PC-3 (cell line): ENCODE measurements around the gene GDPD5. TPM values are rescaled to one million over a fixed set of nuclear protein-coding genes. Genes with fewer than 3 reads are reported as not detected.

Source experiments
- ATAC-seq: fragments of 200-7000 bp; cut with Tn5 transposase; 2 replicates; pipeline ENCODE4 v1.9.1; 2020; ENCODE audit warnings: mild to moderate bottlenecking, moderate library complexity
- BruUV-seq: library from RNA; stranded (reverse); fragments of 400-500 nt; replicated peaks from 2 replicates; lab custom pipeline; 2021; lab: Mats Ljungman, UMichigan
- CTCF ChIA-PET: fragments of 300-600 bp; sonication (Branson Sonifier 250); formaldehyde crosslinking; loops from one replicate; lab custom pipeline; 2022; ENCODE audit warnings: antibody characterized with exemption; lab: Charles Lee
- POLR2A ChIA-PET: fragments of 300-600 bp; sonication (Branson Sonifier 250); formaldehyde crosslinking; loops from one replicate; lab custom pipeline; 2022; ENCODE audit warnings: antibody characterized with exemption; ENCODE audit not compliant: unreplicated experiment; lab: Charles Lee
- DNase-seq: peaks from one replicate; pipeline ENCODE4 v3.0.0-alpha.2; 2015
- H2AFZ ChIP-seq: fragments of 300-600 bp; sonication (generic); 2 replicates; pipeline ENCODE4 v1.6.0; 2016; ENCODE audit warnings: antibody characterized with exemption, low read length
- H3F3A ChIP-seq: fragments of 300-600 bp; sonication (generic); one replicate; pipeline ENCODE4 v1.6.0; 2017; ENCODE audit warnings: antibody characterized with exemption, low read length, control low read depth, mild to moderate bottlenecking; ENCODE audit not compliant: unreplicated experiment
- H3K27ac ChIP-seq: fragments of 300-600 bp; sonication (generic); 2 replicates; pipeline ENCODE4 v1.5.1; 2016; ENCODE audit warnings: mild to moderate bottlenecking, low read length
- H3K27me3 ChIP-seq: fragments of 300-600 bp; sonication (generic); 2 replicates; pipeline ENCODE4 v1.6.1; 2016; ENCODE audit warnings: low read length, mixed read lengths
- H3K36me3 ChIP-seq: fragments of 300-600 bp; sonication (generic); 2 replicates; pipeline ENCODE4 v1.6.1; 2016; ENCODE audit warnings: low read depth, mixed run types, low read length, mixed read lengths
- H3K4me1 ChIP-seq: fragments of 300-600 bp; sonication (generic); 2 replicates; pipeline ENCODE4 v1.5.1; 2016; ENCODE audit warnings: low read length; ENCODE audit not compliant: insufficient read depth
- H3K4me2 ChIP-seq: fragments of 300-600 bp; sonication (generic); 2 replicates; pipeline ENCODE4 v1.6.0; 2016; ENCODE audit warnings: low read length
- H3K4me3 ChIP-seq: fragments of 300-600 bp; sonication (generic); 2 replicates; pipeline ENCODE4 v1.5.1; 2016; ENCODE audit warnings: mild to moderate bottlenecking, low read length, mixed read lengths
- H3K79me2 ChIP-seq: fragments of 300-600 bp; sonication (generic); 2 replicates; pipeline ENCODE4 v1.6.1; 2017; ENCODE audit warnings: low read length, mixed read lengths
- H3K9ac ChIP-seq: fragments of 300-600 bp; sonication (generic); 2 replicates; pipeline ENCODE4 v1.6.0; 2016; ENCODE audit warnings: mild to moderate bottlenecking, low read length
- H3K9me2 ChIP-seq: fragments of 300-600 bp; sonication (generic); replicated peaks from 2 replicates; pipeline ENCODE4 v1.6.1; 2016; ENCODE audit warnings: mixed run types, low read length, mixed read lengths
- H3K9me3 ChIP-seq: fragments of 300-600 bp; sonication (generic); 2 replicates; pipeline ENCODE4 v1.6.1; 2016; ENCODE audit warnings: low read length, mixed read lengths
- H4K20me1 ChIP-seq: fragments of 300-600 bp; sonication (generic); 2 replicates; pipeline ENCODE4 v1.6.1; 2016; ENCODE audit warnings: low read length, mixed read lengths
- EZH2 ChIP-seq: fragments of 300-600 bp; sonication (generic); IDR thresholded peaks from one replicate; pipeline ENCODE4 v1.6.1; 2017; ENCODE audit warnings: antibody characterized with exemption, mild to moderate bottlenecking, low read length; ENCODE audit not compliant: unreplicated experiment
- EZH2phosphoT487 ChIP-seq: fragments of 300-600 bp; sonication (generic); IDR thresholded peaks from 2 replicates; pipeline ENCODE4 v1.6.1; 2018; ENCODE audit warnings: mild to moderate bottlenecking, antibody characterized with exemption, low read length, borderline replicate concordance
- intact Hi-C: fragments of 100-400 bp; cut with micrococcal nuclease; formaldehyde crosslinking; loops from 2 replicates; pipeline ENCODE4 v1.9.0; 2023
- total RNA-seq: library from RNA; depleted of rRNA; stranded (reverse); fragments of >200 nt; gene quantifications from 2 replicates; pipeline ENCODE4 v1.2.3, GENCODE V29; 2014
- TF ChIP-seq, protein P1 (sequence below): fragments of 300-600 bp; sonication (generic); conservative IDR thresholded peaks from 2 replicates; pipeline ENCODE4 v1.5.1; 2017; ENCODE audit warnings: antibody characterized with exemption, low read depth, mild to moderate bottlenecking, low read length

The GDPD5 gene
- total RNA-seq, 1 experiment from 2014 or later, result 21.4 TPM

DNA sequence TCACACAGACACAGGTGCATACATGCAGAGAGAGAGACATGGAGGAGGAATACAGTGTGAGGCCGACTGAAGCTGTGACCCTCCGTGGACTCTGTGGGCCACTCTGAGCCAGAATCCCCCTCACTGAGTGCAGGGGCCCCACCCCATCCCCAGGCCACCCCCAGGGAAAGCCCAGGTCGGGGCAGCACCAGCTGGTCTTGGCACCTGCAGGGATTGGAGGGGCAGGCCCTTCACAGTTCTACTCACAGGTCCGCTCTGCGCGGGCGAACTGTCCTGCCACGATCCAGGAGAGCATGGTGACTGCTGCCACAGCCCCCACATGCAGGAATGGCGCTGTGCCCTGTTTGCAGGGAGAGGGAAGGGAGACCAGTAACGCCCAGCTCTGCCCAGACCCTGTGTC, 76.5 kb downstream of the GDPD5 start:
- H3K4me2 ChIP-seq, result no peak overlapping the region
- no peak for ATAC-seq
- H3K27me3 ChIP-seq, result no peaks in the 10 kb centered on the region
- TF ChIP-seq, protein P1, sequence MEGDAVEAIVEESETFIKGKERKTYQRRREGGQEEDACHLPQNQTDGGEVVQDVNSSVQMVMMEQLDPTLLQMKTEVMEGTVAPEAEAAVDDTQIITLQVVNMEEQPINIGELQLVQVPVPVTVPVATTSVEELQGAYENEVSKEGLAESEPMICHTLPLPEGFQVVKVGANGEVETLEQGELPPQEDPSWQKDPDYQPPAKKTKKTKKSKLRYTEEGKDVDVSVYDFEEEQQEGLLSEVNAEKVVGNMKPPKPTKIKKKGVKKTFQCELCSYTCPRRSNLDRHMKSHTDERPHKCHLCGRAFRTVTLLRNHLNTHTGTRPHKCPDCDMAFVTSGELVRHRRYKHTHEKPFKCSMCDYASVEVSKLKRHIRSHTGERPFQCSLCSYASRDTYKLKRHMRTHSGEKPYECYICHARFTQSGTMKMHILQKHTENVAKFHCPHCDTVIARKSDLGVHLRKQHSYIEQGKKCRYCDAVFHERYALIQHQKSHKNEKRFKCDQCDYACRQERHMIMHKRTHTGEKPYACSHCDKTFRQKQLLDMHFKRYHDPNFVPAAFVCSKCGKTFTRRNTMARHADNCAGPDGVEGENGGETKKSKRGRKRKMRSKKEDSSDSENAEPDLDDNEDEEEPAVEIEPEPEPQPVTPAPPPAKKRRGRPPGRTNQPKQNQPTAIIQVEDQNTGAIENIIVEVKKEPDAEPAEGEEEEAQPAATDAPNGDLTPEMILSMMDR, result no peak
- TF ChIP-seq EZH2phosphoT487 (no peak), EZH2 (no peak)
- no peaks in the 10 kb centered on the region for H3K9me3 ChIP-seq
- no peak overlapping the region for H3K27ac ChIP-seq
- no peak overlapping the region for H2AFZ ChIP-seq
- H3F3A ChIP-seq, result no peaks in the 10 kb centered on the region
- no peaks in the 10 kb centered on the region for H3K79me2 ChIP-seq
- no peaks in the 10 kb centered on the region for H3K9me2 ChIP-seq
- POLR2A ChIA-PET, result no interaction called here
- H3K4me3 ChIP-seq, result no peak overlapping the region
- no peaks in the 10 kb centered on the region for H3K36me3 ChIP-seq
- H3K9ac ChIP-seq, result no peak overlapping the region
- CTCF ChIA-PET, result no interaction called here
- intact Hi-C loops, result loop anchor here (5.0 kb wide), 1 partner anchor 48 kb away; no protein-coding TSS in a partner anchor
- no TSS peak for BruUV-seq
- H4K20me1 ChIP-seq, result no peaks in the 10 kb centered on the region
- H3K4me1 ChIP-seq, result no peaks in the 10 kb centered on the region
- no peak for DNase-seq

GRCh38 chr11:75447415-75447814, 78.3 kb downstream of the GDPD5 start:
- ATAC-seq (no peak), DNase-seq (no peak)
- H3K27ac ChIP-seq, result no peak overlapping the region
- no peak overlapping the region for H3K4me3 ChIP-seq
- no peak overlapping the region for H3K4me2 ChIP-seq
- POLR2A ChIA-PET, result no interaction called here
- H3K9ac ChIP-seq, result no peak overlapping the region
- H3K9me3 ChIP-seq, result no peaks in the 10 kb centered on the region
- no peaks in the 10 kb centered on the region for H3K9me2 ChIP-seq
- no peaks in the 10 kb centered on the region for H3K79me2 ChIP-seq
- no peaks in the 10 kb centered on the region for H3F3A ChIP-seq
- no peak overlapping the region for H2AFZ ChIP-seq
- no peak for TF ChIP-seq EZH2
- no peak for TF ChIP-seq EZH2phosphoT487
- TF ChIP-seq, protein P1, result no peak
- H3K27me3 ChIP-seq, result no peaks in the 10 kb centered on the region
- no TSS peak for BruUV-seq
- no peaks in the 10 kb centered on the region for H3K36me3 ChIP-seq
- H3K4me1 ChIP-seq, result no peaks in the 10 kb centered on the region
- CTCF ChIA-PET, result no interaction called here
- intact Hi-C loops, result loop anchor here (5.0 kb wide), 1 partner anchor 50 kb away; no protein-coding TSS in a partner anchor
- H4K20me1 ChIP-seq, result no peaks in the 10 kb centered on the region

DNA sequence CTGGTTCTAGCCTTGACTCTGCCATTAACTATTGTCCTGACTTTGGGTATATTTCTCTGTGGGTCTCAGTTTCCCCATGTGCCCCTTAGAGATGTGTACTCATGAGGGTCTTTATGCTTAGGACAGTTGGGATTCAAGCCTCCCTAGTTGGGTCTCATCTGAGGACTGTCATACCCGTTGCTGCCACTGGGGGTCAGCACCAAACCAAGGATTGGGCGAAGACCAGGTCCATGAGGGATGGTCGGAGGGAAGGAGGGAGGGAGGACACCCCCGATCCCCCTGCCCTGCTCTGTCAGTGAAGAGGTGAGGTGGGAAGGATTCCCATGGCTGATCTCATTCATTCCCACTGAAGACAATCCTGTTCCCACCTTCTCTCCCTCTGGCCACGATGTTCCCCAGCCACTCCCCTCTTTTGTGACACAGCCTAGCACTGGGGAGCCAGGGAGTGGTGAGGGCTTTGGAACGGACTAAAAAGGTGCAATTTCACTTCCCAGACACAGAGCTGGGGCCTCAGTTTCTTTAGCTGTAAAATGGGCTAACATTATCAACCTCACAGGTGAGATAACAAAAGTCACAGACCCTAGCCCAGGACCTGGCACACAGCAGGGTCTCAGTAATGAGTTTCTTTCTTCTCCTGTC, 80.3 kb downstream of the GDPD5 start:
- ATAC-seq (peak; percentile 85), DNase-seq (peak; percentile 88)
- Histone ChIP-seq H3K9me3 (no peaks in the 10 kb centered on the region), H3K9me2 (no peaks in the 10 kb centered on the region), H3K4me1 (no peaks in the 10 kb centered on the region), H3K4me3 (no peak overlapping the region), H4K20me1 (no peaks in the 10 kb centered on the region), H3F3A (no peaks in the 10 kb centered on the region), H3K9ac (no peak overlapping the region), H3K79me2 (no peaks in the 10 kb centered on the region), H3K4me2 (no peak overlapping the region), H3K27me3 (no peaks in the 10 kb centered on the region), H3K27ac (no peak overlapping the region), H2AFZ (no peak overlapping the region), H3K36me3 (no peaks in the 10 kb centered on the region)
- CTCF ChIA-PET, result interaction anchor here (0.8 kb wide), 1 partner anchor 86 kb away, joined by 4 read pairs; no protein-coding TSS in a partner anchor
- POLR2A ChIA-PET, result no interaction called here
- intact Hi-C loops, result loop anchor here (1.0 to 5.0 kb wide), 3 partner anchors 52 to 87 kb away; no protein-coding TSS in a partner anchor
- TF ChIP-seq EZH2phosphoT487 (no peak), EZH2 (no peak)
- TF ChIP-seq, protein P1, result peak; percentile 99
- BruUV-seq, result no TSS peak
